ENCODE measurements around the gene RAB7A. TPM values are rescaled to one million over a fixed set of nuclear protein-coding genes. Genes with fewer than 3 reads are reported as not detected.

Gene RAB7A
- total and polyA plus RNA-seq, 4 donors = 72.8 to 392 (median 202) TPM

DNA sequence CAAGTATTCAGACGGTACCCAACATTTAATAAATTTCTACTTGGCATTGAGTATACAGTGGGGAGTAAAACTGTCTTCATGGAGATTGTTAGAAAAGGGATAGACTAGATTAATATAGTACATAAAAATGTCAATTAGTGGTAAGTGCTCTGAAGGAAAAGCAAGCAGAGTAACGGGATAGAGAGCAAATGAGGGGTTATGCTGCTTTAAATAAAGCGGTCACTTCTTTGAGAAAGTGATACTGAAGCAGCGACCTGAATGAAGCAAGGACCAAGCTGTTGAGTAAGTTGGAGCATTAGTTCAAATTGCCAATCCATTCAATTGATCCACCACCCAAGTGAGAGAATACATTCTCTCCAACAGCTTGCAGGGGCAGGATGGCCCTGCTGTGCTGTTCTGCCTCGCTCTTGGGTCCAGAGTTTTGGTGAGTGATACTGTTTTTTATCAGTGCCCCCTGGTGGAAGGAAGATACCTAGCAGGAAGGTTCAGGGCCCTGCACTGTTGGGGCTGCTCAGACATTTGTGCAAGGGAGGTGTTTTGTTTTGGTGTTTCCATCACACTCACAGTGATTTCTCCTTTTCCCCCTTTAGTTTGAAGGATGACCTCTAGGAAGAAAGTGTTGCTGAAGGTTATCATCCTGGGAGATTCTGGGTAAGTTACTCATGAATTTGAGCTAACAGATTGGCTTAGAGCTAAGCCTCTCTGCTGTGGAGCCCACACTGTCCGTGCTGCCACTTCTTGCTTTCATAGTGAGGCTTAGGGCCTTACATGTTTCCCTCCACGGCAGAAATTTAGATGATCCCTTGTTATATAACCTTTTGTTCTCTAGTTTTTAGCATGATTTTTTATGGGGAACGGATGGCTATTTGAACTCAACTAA lies 69.0 kb downstream of the RAB7A start:
- DNase-seq (ENCODE audit: low read depth in 4 of 6, low spot score in 6 of 6) = peak in 4 of 6 donors; percentile 39 to 85 (median 64)
- H3K4me3 ChIP-seq (ENCODE audit: low read depth, low read length) = no peak overlapping the region
- WGBS (ENCODE audit: insufficient coverage) = 64% methylated on average over 2 of the region's 8 CpGs

DNA sequence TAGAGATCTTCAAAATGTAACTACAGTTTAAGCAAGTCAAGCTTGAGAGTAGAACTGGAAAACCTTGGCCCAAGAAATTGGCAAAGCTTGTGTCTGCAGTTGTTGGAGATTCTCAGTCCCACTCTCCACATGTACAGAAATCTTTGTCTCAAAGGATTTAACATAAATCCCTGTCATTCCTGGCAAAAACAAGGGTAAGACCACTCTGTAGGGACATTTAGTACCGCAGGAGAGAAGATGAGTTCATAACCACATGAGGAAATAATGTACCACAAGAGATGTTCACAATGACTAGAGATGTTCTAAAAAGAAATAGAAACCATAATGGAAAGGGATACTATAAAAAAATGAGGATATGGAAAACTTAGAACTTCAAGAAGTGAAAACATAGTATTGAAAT lies 73.7 kb downstream of the RAB7A start:
- no CpG with 5 or more reads among the region's 1 CpG for WGBS (ENCODE audit: insufficient coverage)
- Histone ChIP-seq H3K4me3 (ENCODE audit: low read depth, low read length) (no peak overlapping the region), H3K9me3 (ENCODE audit: control insufficient read depth, insufficient read depth, low read length) (no peaks in the 10 kb centered on the region), H3K27me3 (ENCODE audit: control insufficient read depth, insufficient read depth, low read length) (no peaks in the 10 kb centered on the region), H3K36me3 (ENCODE audit: control insufficient read depth, insufficient read depth, low read length) (peaks cover 12% of the 10 kb centered on the region), H3K27ac (ENCODE audit: low read depth, low read length) (peak overlapping the region; percentile 57), H3K4me1 (ENCODE audit: control insufficient read depth, insufficient read depth, low read length) (peaks cover 15% of the 10 kb centered on the region)
- DNase-seq (ENCODE audit: low read depth in 4 of 6, low spot score in 6 of 6) = no peak

More for the DNA sequence above, 69.0 kb downstream of the RAB7A start:
- Histone ChIP-seq H3K27ac (ENCODE audit: low read depth, low read length) (no peak overlapping the region), H3K4me1 (ENCODE audit: control insufficient read depth, insufficient read depth, low read length) (peaks cover 10% of the 10 kb centered on the region), H3K36me3 (ENCODE audit: control insufficient read depth, insufficient read depth, low read length) (peaks cover 12% of the 10 kb centered on the region), H3K9me3 (ENCODE audit: control insufficient read depth, insufficient read depth, low read length) (no peaks in the 10 kb centered on the region), H3K27me3 (ENCODE audit: control insufficient read depth, insufficient read depth, low read length) (no peaks in the 10 kb centered on the region)

GRCh38 chr3:128800241-128801187 lies 74.5 kb downstream of the RAB7A start:
- H3K4me3 ChIP-seq (ENCODE audit: low read depth, low read length) = no peak overlapping the region
- H3K27ac ChIP-seq (ENCODE audit: low read depth, low read length) = peak overlapping the region; percentile 57
- H3K4me1 ChIP-seq (ENCODE audit: control insufficient read depth, insufficient read depth, low read length) = peaks cover 8% of the 10 kb centered on the region
- H3K27me3 ChIP-seq (ENCODE audit: control insufficient read depth, insufficient read depth, low read length) = no peaks in the 10 kb centered on the region
- H3K36me3 ChIP-seq (ENCODE audit: control insufficient read depth, insufficient read depth, low read length) = peaks cover 12% of the 10 kb centered on the region
- 65% methylated on average over 4 of the region's 9 CpGs for WGBS (ENCODE audit: insufficient coverage)
- no peaks in the 10 kb centered on the region for H3K9me3 ChIP-seq (ENCODE audit: control insufficient read depth, insufficient read depth, low read length)
- DNase-seq (ENCODE audit: low read depth in 4 of 6, low spot score in 6 of 6) = peak in 2 of 6 donors; percentile 34 to 44

- DNase-seq (ENCODE audit: low read depth in 4 of 6, low spot score in 6 of 6) = no peak
- no peak overlapping the region for H3K27ac ChIP-seq (ENCODE audit: low read depth, low read length)
- peaks cover 4% of the 10 kb centered on the region for H3K36me3 ChIP-seq (ENCODE audit: control insufficient read depth, insufficient read depth, low read length)
- H3K9me3 ChIP-seq (ENCODE audit: control insufficient read depth, insufficient read depth, low read length) = no peaks in the 10 kb centered on the region
- WGBS (ENCODE audit: insufficient coverage) = 80% methylated on average over 1 of the region's 2 CpGs
- H3K27me3 ChIP-seq (ENCODE audit: control insufficient read depth, insufficient read depth, low read length) = no peaks in the 10 kb centered on the region
- peaks cover 8% of the 10 kb centered on the region for H3K4me1 ChIP-seq (ENCODE audit: control insufficient read depth, insufficient read depth, low read length)
- H3K4me3 ChIP-seq (ENCODE audit: low read depth, low read length) = no peak overlapping the region
Observed at GRCh38 chr3:128801779-128802380, 75.9 kb downstream of the RAB7A start.

DNA sequence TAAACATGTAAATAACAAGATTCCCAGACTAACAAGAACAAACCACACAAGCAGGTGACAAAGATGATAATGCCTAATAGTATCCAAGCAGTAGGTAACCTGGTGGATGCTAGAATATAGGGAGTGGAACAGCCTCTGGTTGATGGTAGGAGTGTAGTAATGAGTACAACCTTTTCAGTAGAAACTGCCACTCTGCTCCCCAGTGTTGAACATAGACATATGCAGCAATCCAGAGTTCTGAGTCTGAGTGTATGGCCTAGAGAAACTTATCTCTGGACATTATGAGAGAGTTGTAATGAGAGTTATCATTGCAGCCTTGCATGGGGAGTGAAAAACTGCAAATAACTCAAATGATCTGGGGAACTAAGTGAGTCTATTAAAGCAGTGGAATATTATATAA lies 77.3 kb downstream of the RAB7A start:
- Histone ChIP-seq H3K36me3 (ENCODE audit: control insufficient read depth, insufficient read depth, low read length) (peaks cover 15% of the 10 kb centered on the region), H3K27ac (ENCODE audit: low read depth, low read length) (no peak overlapping the region), H3K9me3 (ENCODE audit: control insufficient read depth, insufficient read depth, low read length) (no peaks in the 10 kb centered on the region), H3K4me1 (ENCODE audit: control insufficient read depth, insufficient read depth, low read length) (peaks cover 10% of the 10 kb centered on the region), H3K27me3 (ENCODE audit: control insufficient read depth, insufficient read depth, low read length) (no peaks in the 10 kb centered on the region), H3K4me3 (ENCODE audit: low read depth, low read length) (no peak overlapping the region)
- DNase-seq (ENCODE audit: low read depth in 4 of 6, low spot score in 6 of 6) = no peak

- Histone ChIP-seq H3K27me3 (ENCODE audit: control insufficient read depth, insufficient read depth, low read length) (no peaks in the 10 kb centered on the region), H3K4me3 (ENCODE audit: low read depth, low read length) (no peak overlapping the region), H3K27ac (ENCODE audit: low read depth, low read length) (peak overlapping the region; percentile 22), H3K4me1 (ENCODE audit: control insufficient read depth, insufficient read depth, low read length) (peaks cover 19% of the 10 kb centered on the region), H3K36me3 (ENCODE audit: control insufficient read depth, insufficient read depth, low read length) (peaks cover 21% of the 10 kb centered on the region), H3K9me3 (ENCODE audit: control insufficient read depth, insufficient read depth, low read length) (no peaks in the 10 kb centered on the region)
- no peak for DNase-seq (ENCODE audit: low read depth in 4 of 6, low spot score in 6 of 6)
- 70% methylated on average over 2 of the region's 5 CpGs for WGBS (ENCODE audit: insufficient coverage)
Observed at GRCh38 chr3:128804017-128804810, 78.2 kb downstream of the RAB7A start.

- DNase-seq (ENCODE audit: low read depth in 4 of 6, low spot score in 6 of 6) = no peak
- H3K27me3 ChIP-seq (ENCODE audit: control insufficient read depth, insufficient read depth, low read length) = no peaks in the 10 kb centered on the region
- WGBS (ENCODE audit: insufficient coverage) = 100% methylated on average over 2 of the region's 5 CpGs
- no peak overlapping the region for H3K4me3 ChIP-seq (ENCODE audit: low read depth, low read length)
- no peak overlapping the region for H3K27ac ChIP-seq (ENCODE audit: low read depth, low read length)
- H3K4me1 ChIP-seq (ENCODE audit: control insufficient read depth, insufficient read depth, low read length) = peaks cover 21% of the 10 kb centered on the region
- H3K9me3 ChIP-seq (ENCODE audit: control insufficient read depth, insufficient read depth, low read length) = no peaks in the 10 kb centered on the region
- peaks cover 22% of the 10 kb centered on the region for H3K36me3 ChIP-seq (ENCODE audit: control insufficient read depth, insufficient read depth, low read length)
Observed at GRCh38 chr3:128804811-128805155, 78.8 kb downstream of the RAB7A start.

DNA sequence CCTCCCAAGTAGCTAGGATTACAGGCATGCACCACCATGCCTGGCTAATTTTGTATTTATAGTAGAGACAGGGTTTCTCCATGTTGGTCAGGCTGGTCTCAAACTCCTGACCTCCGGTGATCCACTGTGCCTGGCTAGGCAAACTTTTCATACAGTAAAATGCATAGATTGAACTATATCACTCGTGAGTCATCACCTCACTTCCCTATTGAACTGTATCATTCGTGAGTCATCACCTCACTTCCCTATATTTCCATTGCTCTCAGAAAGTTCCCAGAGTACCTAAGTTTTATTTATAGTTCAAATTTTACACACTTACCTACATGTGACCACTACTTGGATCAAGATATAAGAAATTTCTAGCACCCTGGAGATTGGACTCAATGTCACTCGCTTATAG lies 79.8 kb downstream of the RAB7A start:
- H3K4me3 ChIP-seq (ENCODE audit: low read depth, low read length) = no peak overlapping the region
- H3K36me3 ChIP-seq (ENCODE audit: control insufficient read depth, insufficient read depth, low read length) = peaks cover 25% of the 10 kb centered on the region
- no peak overlapping the region for H3K27ac ChIP-seq (ENCODE audit: low read depth, low read length)
- H3K4me1 ChIP-seq (ENCODE audit: control insufficient read depth, insufficient read depth, low read length) = peaks cover 15% of the 10 kb centered on the region
- WGBS (ENCODE audit: insufficient coverage) = 100% methylated on average over 3 of the region's 4 CpGs
- H3K9me3 ChIP-seq (ENCODE audit: control insufficient read depth, insufficient read depth, low read length) = no peaks in the 10 kb centered on the region
- no peaks in the 10 kb centered on the region for H3K27me3 ChIP-seq (ENCODE audit: control insufficient read depth, insufficient read depth, low read length)
- no peak for DNase-seq (ENCODE audit: low read depth in 4 of 6, low spot score in 6 of 6)

DNA sequence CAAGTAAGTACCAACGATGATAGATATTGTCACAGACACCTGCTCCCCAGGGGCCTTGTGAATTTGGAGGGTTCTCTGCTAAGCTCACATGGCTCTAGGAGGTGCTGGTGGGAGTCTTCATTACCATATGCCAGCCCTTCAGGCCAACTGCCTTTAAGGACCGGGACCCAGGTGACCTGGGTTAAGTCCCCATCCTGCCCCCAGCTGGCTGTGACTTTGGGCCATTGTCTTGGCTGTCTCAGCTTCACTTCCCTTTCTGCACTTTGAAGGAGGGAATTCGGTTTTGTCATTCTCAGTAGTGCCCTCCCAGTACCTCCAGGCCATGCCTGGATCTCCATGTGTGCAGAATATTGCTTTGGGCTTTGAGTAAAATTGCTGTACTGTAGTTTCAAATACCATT lies 80.6 kb downstream of the RAB7A start:
- H3K9me3 ChIP-seq (ENCODE audit: control insufficient read depth, insufficient read depth, low read length) = no peaks in the 10 kb centered on the region
- 100% methylated on average over 2 of the region's 3 CpGs for WGBS (ENCODE audit: insufficient coverage)
- DNase-seq (ENCODE audit: low read depth in 4 of 6, low spot score in 6 of 6) = no peak
- H3K4me3 ChIP-seq (ENCODE audit: low read depth, low read length) = no peak overlapping the region
- H3K27me3 ChIP-seq (ENCODE audit: control insufficient read depth, insufficient read depth, low read length) = no peaks in the 10 kb centered on the region
- peaks cover 28% of the 10 kb centered on the region for H3K36me3 ChIP-seq (ENCODE audit: control insufficient read depth, insufficient read depth, low read length)
- H3K4me1 ChIP-seq (ENCODE audit: control insufficient read depth, insufficient read depth, low read length) = peaks cover 15% of the 10 kb centered on the region
- H3K27ac ChIP-seq (ENCODE audit: low read depth, low read length) = no peak overlapping the region
